ENCODE data around the gene RPAP2. TPM values are rescaled to one million over a fixed set of nuclear protein-coding genes. Genes with fewer than 3 reads are reported as not detected.

The RPAP2 gene
- total RNA-seq, 1 donor from 2014 or later, result 40.7 TPM

DNA sequence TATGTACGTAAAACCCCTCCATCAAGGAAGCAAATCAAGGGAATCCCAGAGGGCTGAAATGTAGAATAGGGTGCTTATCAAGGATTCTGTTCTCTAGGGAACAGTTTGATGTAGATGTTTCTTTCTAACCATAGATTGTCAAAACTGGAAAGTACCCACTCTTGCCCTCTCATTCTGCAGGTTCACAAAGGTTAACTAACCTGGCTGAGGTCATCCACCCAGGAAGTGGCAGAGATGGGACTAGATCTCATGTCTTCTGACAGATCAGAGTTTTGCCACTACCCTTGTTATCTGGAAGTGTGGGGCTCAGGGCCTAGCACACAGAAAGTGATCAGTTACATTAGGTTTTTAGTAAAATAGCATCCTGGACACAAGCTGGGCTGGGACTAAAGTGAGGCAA is 140.4 kb downstream of the RPAP2 start:
- DNase-seq (ENCODE audit: low spot score) (no peak), ATAC-seq (no peak)
- intact Hi-C loops (cut with DNase I), result loop anchor here (5.0 kb wide), 1 partner anchor 1732 kb away; no protein-coding TSS in a partner anchor

DNA sequence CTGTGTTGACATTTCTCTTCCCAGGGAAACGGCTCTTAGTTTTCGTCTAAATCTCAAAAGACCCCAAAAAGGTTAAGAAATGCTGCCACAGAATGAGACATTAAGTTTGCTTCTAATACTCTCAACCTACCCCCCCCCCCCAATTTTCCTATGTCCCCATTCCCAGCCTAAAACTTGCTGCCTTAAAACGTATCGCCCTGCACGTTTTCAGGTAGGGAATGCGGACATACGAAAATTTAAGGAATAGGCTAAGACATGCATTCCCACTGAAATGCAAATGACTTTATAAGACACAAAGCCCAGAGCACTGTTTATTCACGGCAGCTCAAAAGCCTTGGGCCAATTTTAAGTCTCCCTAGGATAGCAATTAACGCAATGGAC is 142.4 kb downstream of the RPAP2 start:
- DNase-seq (ENCODE audit: low spot score), result no peak
- intact Hi-C loops (cut with DNase I), result no loop called here
- no peak for ATAC-seq

DNA sequence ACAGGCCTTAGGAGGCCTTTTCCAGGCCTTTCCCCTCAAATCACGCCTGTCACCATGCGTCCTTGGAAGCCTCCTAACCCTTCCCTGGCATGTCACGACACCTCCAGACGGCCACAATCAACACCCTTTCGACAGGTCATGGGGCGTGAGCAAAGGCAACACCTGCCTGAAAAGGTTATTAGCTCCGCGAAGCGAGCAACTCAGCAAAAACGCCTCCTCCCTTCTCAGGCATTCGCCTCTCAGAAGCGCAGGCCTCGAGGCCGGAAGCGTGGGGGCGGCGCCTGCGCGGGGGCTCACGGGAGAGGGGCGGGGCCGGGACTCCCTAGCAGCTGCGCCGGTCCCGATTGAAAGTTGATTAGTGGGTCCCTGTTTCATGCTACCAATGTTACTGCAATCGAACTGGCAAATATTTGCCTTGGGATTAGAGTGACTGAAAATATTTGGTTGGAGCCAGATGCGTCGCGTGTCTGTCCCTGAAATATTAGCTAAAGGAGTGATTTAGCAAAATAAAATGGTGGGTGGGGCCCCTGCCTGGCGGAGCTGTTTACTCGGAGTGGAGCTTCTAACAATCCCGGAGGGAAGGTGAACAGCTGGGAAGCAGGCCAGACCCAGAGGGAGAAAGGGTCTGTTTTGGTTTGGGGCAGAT is 143.0 kb downstream of the RPAP2 start:
- intact Hi-C loops (cut with DNase I), result no loop called here
- no peak for DNase-seq (ENCODE audit: low spot score)
- ATAC-seq, result no peak

DNA sequence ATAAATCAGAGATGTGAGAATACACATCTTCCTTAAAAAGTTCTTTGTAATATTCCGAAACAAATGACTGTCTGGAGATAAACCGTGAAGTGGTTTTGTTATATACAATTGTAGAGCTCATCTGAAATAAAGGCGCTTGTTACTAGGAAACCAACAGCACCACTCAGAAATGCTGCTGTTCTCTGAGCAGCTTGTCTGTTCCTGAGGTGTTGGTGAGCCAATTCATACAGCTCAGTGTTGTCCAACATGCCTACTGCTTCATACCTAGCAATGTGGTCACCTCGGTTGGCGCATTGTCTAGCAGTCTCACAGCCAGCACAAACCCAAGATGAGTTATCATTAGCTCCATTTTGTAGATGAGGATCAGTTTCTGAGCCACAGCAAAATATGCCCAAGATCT is 143.5 kb downstream of the RPAP2 start:
- ATAC-seq, result no peak
- DNase-seq (ENCODE audit: low spot score), result no peak
- intact Hi-C loops (cut with DNase I), result no loop called here

DNA sequence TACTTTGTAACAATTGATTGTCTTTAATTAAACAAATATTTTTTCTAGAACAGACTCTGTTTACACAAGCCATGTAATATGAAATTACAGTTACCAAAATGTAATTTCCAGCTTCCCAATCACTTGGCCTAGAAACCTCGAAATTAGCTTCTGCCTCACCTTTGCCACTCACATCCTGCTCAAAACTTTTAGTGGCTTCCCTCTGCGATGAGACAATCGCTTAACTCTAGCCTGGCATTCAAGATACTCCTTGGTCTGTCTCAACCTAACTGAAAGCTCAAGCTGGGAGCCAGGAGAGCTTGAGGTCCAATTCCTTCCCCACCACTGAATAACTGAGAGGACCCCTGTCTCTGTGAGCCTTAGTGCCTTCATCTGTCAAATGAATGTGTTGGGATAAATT is 145.0 kb downstream of the RPAP2 start:
- DNase-seq (ENCODE audit: low spot score), result no peak
- intact Hi-C loops (cut with DNase I), result no loop called here
- ATAC-seq, result no peak

DNA sequence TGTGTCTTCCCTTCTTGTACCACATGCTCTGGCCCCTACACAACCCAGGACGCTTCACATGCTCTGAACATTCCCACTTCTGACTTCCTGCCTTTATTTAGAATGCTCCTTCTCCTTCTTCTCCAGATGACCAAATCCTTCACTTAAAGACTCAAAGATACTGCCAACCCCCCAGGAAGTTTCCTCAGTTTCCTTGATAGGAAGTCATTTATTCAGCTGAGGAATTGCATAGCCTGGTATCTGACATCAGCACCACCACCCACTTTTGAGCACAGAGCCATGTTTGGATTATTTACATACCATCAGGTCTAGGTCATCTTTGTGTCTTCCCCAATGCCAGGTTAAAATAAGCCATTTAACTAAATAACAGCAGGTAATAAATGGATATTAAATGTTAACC is 145.5 kb downstream of the RPAP2 start:
- ATAC-seq, result no peak
- intact Hi-C loops (cut with DNase I), result no loop called here
- DNase-seq (ENCODE audit: low spot score), result no peak

DNA sequence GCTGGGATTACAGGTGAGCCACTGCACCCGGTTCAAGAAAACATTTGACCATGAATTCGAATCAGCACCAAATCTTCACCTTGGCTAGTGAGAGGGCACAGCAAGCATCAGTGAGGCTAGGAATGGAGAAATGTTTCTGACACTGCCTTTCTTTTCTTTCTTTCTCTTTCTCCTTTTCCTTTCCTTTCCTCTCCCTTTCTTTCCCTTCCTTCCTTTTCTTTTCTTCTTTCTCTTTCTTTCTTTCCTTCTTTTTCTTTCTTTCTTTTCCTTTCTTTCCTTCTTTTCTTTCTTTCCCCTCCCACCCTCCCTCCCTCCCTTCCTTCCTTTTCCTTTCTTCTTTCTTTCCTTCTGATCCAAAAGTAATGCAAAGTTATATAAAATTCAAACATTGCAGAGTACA is 147.0 kb downstream of the RPAP2 start:
- ATAC-seq (no peak), DNase-seq (ENCODE audit: low spot score) (no peak)
- intact Hi-C loops (cut with DNase I), result no loop called here

DNA sequence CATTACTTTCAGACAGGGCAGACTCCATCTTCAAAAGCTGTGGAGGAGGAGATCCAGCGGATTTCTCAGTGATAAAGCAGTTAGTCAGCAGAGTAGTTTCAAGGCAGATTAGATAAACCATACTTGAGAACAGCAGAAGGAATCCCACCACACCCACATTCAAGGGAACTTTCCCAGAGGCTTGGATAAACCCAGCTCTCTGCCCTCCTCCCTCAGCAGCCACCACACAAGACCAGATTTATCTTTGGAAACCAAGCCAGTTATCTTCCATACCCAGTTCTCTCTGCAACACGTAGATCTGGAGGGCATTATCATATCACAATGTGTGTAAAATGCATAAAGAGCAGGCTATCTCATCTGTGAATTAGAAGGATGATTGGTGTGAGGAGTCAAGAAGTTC is 147.7 kb downstream of the RPAP2 start:
- ATAC-seq, result no peak
- intact Hi-C loops (cut with DNase I), result no loop called here
- DNase-seq (ENCODE audit: low spot score), result no peak

DNA sequence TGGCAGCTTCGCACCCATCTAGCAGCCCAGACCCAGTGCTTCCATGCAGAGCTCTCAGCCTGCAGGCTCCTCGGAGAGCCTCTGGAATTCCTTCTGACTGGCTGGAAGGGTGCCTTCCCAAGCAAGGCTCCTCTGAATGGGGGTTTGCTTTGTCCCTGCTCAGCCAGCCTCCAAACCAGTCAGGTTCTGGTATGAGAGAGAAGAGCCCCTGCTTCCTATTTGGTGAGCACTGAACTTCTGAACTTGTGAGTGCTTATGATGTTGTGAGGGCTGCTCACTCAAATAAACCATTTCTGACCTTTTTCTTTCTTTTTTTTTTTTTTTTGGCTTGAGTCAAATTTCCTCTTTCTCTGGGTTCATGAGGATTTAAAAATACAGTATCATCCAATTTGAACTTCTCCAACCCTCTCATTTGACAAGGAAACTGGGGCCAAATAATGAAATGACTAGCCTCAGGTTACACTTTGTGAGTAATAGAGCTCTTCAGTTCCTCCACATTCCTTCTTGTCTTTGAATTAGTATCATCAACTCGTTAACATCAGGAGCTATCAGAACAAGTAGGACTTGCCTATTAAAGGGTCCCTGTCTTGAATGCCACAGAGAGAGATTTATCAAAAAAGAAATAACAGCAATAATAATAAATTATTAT is 148.3 kb downstream of the RPAP2 start:
- DNase-seq (ENCODE audit: low spot score) (no peak), ATAC-seq (no peak)
- intact Hi-C loops (cut with DNase I), result no loop called here

DNA sequence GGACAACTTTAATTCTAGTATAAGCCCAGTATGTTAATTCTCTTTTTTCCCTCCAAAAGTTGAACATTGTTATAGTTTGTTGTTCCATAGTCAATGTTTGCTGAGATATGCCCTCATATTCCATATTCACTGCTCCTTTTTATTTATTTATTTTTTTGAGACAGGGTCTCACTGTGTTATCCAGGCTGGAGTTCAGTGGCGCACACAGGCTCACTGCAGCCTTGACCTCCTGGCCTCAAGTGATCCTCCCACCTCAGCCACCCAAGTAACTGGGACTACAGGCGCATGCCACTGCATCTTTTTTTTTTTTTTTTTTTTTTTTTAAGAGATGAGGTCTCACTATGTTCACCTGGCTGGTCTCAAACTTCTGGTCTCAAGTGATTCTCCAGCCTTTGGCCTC is 149.1 kb downstream of the RPAP2 start:
- ATAC-seq, result no peak
- DNase-seq (ENCODE audit: low spot score), result no peak
- intact Hi-C loops (cut with DNase I), result no loop called here

Other genes starting within 250 kb of the RPAP2 start
- not detected for gene SETSIP, start 223.6 kb upstream of the RPAP2 start, total RNA-seq
- 14.9 TPM for gene BTBD8, start 218.7 kb upstream of the RPAP2 start, total RNA-seq
- gene C1orf146, start 81.1 kb upstream of the RPAP2 start, total RNA-seq, result not detected
- gene GLMN, start 72 bp upstream of the RPAP2 start, total RNA-seq, result 13.8 TPM
- gene GFI1, start 187.9 kb downstream of the RPAP2 start, total RNA-seq, result 0.85 TPM